Esophagus squamous epithelium (tissue), 5 donors: ENCODE measurements around the gene WFS1. TPM values are rescaled to one million over a fixed set of nuclear protein-coding genes. Genes with fewer than 3 reads are reported as not detected.

Source experiments
- DNase-seq: peaks from one replicate; lab custom pipeline; 2025; lab: John Stamatoyannopoulos, UW
- H3K27ac ChIP-seq, 4 donors: fragments of 200-600 bp; sonication (generic); one replicate each; pipeline ENCODE4 v1.5.1; 2016 to 2019; ENCODE audit warnings: mild to moderate bottlenecking in 1 of 4
- H3K27me3 ChIP-seq, 4 donors: fragments of 200-600 bp; sonication (generic); 1 replicate in 3 of 4; 2 replicates in 1 of 4; pipeline versions ENCODE4 v1.5.1 to v1.6.0; 2017 to 2021; ENCODE audit warnings: antibody characterized with exemption in 1 of 4
- H3K36me3 ChIP-seq, 3 donors: fragments of 200-600 bp; sonication (generic); one replicate each; pipeline ENCODE4 v1.5.1; 2016 to 2019
- H3K4me1 ChIP-seq, 3 donors: fragments of 200-600 bp; sonication (generic); one replicate each; pipeline ENCODE4 v1.5.1; 2017 to 2019
- H3K4me3 ChIP-seq, 4 donors: fragments of 200-600 bp; sonication (generic); 1 replicate in 3 of 4; 2 replicates in 1 of 4; pipeline ENCODE4 v1.5.1; 2016 to 2019; ENCODE audit warnings: mild to moderate bottlenecking in 2 of 4, moderate library complexity in 1 of 4
- H3K9me3 ChIP-seq, 3 donors: fragments of 200-600 bp; sonication (generic); one replicate each; pipeline ENCODE4 v1.5.1; 2016 to 2019
- POLR2A ChIP-seq, 4 donors: fragments of 450-650 bp; IDR thresholded peaks; one replicate each; pipeline ENCODE4 v1.6.1; 2017; ENCODE audit warnings: antibody characterized with exemption in 4 of 4, mild to moderate bottlenecking in 4 of 4, moderate library complexity in 3 of 4
- WGBS, 2 donors: methylation state at CpG; one replicate each; pipeline ENCODE4 v1.1.5; 2018; 5-methylcytosine and 5-hydroxymethylcytosine counted together
- intact Hi-C: fragments of 100-400 bp; cut with DNase I; formaldehyde crosslinking; loops from one replicate; pipeline ENCODE4 v1.15.0; 2022
- total RNA-seq, 4 donors: library from RNA; depleted of rRNA; stranded (reverse); fragments of >200 nt; gene quantifications; one replicate each; pipeline ENCODE4 v1.1.0, GENCODE V29; 2016
- TF ChIP-seq, protein P1 (sequence below), 6 experiments: fragments of 450-650 bp in 4 of 6; fragments of 200-600 bp in 2 of 6; sonication (generic) in 2 of 6; IDR thresholded peaks; one replicate each; pipeline ENCODE4 v1.5.1; 2016 to 2019; ENCODE audit warnings: antibody characterized with exemption in 6 of 6, mild to moderate bottlenecking in 4 of 6, moderate library complexity in 4 of 6
- donor health status: DM: yes; HTN: yes; CAD: no.

WFS1 gene
- total RNA-seq, 4 donors from 2014 or later: 6.5 to 20.4 (median 9.6) TPM

- Histone ChIP-seq H3K4me1 (peaks cover 0 to 9% (median 0%) of the 10 kb centered on the region in 3 donors), H3K27me3 (peaks cover 0 to 19% (median 0%) of the 10 kb centered on the region in 4 donors), H3K9me3 (no peaks in the 10 kb centered on the region), H3K36me3 (peaks cover 0 to 43% (median 4%) of the 10 kb centered on the region in 3 donors), H3K27ac (no peak overlapping the region), H3K4me3 (no peak overlapping the region)
- no peak for DNase-seq
- TF ChIP-seq POLR2A (IDR thresholded peaks at IDR 0.05): no peak
- TF ChIP-seq, protein P1, sequence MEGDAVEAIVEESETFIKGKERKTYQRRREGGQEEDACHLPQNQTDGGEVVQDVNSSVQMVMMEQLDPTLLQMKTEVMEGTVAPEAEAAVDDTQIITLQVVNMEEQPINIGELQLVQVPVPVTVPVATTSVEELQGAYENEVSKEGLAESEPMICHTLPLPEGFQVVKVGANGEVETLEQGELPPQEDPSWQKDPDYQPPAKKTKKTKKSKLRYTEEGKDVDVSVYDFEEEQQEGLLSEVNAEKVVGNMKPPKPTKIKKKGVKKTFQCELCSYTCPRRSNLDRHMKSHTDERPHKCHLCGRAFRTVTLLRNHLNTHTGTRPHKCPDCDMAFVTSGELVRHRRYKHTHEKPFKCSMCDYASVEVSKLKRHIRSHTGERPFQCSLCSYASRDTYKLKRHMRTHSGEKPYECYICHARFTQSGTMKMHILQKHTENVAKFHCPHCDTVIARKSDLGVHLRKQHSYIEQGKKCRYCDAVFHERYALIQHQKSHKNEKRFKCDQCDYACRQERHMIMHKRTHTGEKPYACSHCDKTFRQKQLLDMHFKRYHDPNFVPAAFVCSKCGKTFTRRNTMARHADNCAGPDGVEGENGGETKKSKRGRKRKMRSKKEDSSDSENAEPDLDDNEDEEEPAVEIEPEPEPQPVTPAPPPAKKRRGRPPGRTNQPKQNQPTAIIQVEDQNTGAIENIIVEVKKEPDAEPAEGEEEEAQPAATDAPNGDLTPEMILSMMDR (IDR thresholded peaks at IDR 0.05): no peak
- intact Hi-C loops: no loop called here
- 94 to 100% methylated on average over 2 to 6 of the region's 6 CpGs for WGBS, 2 donors
These were observed 33.2 kb downstream of the WFS1 start for GRCh38 chr4:6302869-6303268.

DNA sequence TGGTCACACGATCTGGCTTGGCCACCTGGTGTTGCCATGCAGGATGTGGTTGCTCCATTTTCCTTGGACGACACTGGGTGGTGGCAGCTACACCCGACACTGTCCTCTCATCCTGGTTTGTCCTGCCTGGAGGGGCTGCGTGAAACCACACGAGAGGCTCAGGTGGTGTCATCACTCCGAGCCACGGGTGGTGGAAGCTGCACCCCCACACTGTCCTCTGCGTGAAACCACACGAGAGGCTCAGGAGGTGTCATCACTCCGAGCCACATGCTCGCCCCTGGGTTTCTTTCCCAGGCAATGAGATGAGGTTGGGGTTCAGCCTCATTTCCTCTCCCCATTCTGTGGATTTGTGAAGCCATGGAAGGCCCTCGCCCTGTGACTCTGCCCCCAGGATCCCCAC, 34.3 kb downstream of the WFS1 start:
- H3K36me3 ChIP-seq: peaks cover 0 to 43% (median 4%) of the 10 kb centered on the region in 3 donors
- H3K4me3 ChIP-seq: no peak overlapping the region
- 95 to 100% methylated on average over 3 of the region's 12 CpGs for WGBS, 2 donors
- peaks cover under 1 to 3% (median 2%) of the 10 kb centered on the region in 3 donors for H3K4me1 ChIP-seq
- no peak overlapping the region for H3K27ac ChIP-seq
- DNase-seq: no peak
- H3K9me3 ChIP-seq: no peaks in the 10 kb centered on the region
- TF ChIP-seq POLR2A (IDR thresholded peaks at IDR 0.05): no peak
- TF ChIP-seq, protein P1 (IDR thresholded peaks at IDR 0.05): no peak
- intact Hi-C loops: no loop called here
- H3K27me3 ChIP-seq: peaks cover 0 to 30% (median 0%) of the 10 kb centered on the region in 4 donors

GRCh38 chr4:6306299-6306698, 36.6 kb downstream of the WFS1 start:
- Histone ChIP-seq H3K4me3 (no peak overlapping the region), H3K27me3 (peaks cover 0 to 51% (median 0%) of the 10 kb centered on the region in 4 donors), H3K9me3 (no peaks in the 10 kb centered on the region), H3K4me1 (peaks cover 8 to 12% (median 9%) of the 10 kb centered on the region in 3 donors), H3K36me3 (peaks cover 0 to 28% (median under 1%) of the 10 kb centered on the region in 3 donors), H3K27ac (no peak overlapping the region)
- DNase-seq: no peak
- TF ChIP-seq, protein P1 (IDR thresholded peaks at IDR 0.05): no peak
- TF ChIP-seq POLR2A (IDR thresholded peaks at IDR 0.05): no peak
- 46 to 55% methylated on average over 4 to 5 of the region's 5 CpGs for WGBS, 2 donors
- intact Hi-C loops: no loop called here

GRCh38 chr4:6307230-6307629, 37.6 kb downstream of the WFS1 start:
- WGBS, 2 donors: 63 to 75% methylated on average over 2 to 4 of the region's 12 CpGs
- no peak for DNase-seq
- H3K36me3 ChIP-seq: peaks cover 0 to 19% (median 0%) of the 10 kb centered on the region in 3 donors
- H3K9me3 ChIP-seq: no peaks in the 10 kb centered on the region
- peaks cover 8 to 12% (median 9%) of the 10 kb centered on the region in 3 donors for H3K4me1 ChIP-seq
- TF ChIP-seq POLR2A (IDR thresholded peaks at IDR 0.05): no peak
- TF ChIP-seq, protein P1 (IDR thresholded peaks at IDR 0.05): no peak
- H3K27me3 ChIP-seq: peaks cover 0 to 51% (median 0%) of the 10 kb centered on the region in 4 donors
- intact Hi-C loops: no loop called here
- H3K4me3 ChIP-seq: no peak overlapping the region
- no peak overlapping the region for H3K27ac ChIP-seq

GRCh38 chr4:6307891-6308290, 38.2 kb downstream of the WFS1 start:
- WGBS, 2 donors: 60 to 63% methylated on average over 1 to 4 of the region's 8 CpGs
- Histone ChIP-seq H3K27me3 (peaks cover 0 to 51% (median 0%) of the 10 kb centered on the region in 4 donors), H3K4me1 (peaks cover 8 to 17% (median 9%) of the 10 kb centered on the region in 3 donors), H3K36me3 (peaks cover 0 to 12% (median 0%) of the 10 kb centered on the region in 3 donors), H3K27ac (no peak overlapping the region), H3K9me3 (no peaks in the 10 kb centered on the region), H3K4me3 (no peak overlapping the region)
- no peak for DNase-seq
- intact Hi-C loops: no loop called here
- TF ChIP-seq POLR2A (IDR thresholded peaks at IDR 0.05): no peak
- TF ChIP-seq, protein P1 (IDR thresholded peaks at IDR 0.05): no peak
